Gastroesophageal sphincter (tissue), 4 donors: Measurements from ENCODE around the gene SLC6A3. TPM values are rescaled to one million over a fixed set of nuclear protein-coding genes. Genes with fewer than 3 reads are reported as not detected.

Experiments
- ATAC-seq: fragments of 150-250 bp; one replicate; pipeline ENCODE4 v1.9.1; 2016; ENCODE audit warnings: mild to moderate bottlenecking, moderate library complexity
- H3K27ac ChIP-seq, 4 donors: fragments of 200-600 bp; sonication (generic) in 3 of 4; 1 replicate in 3 of 4; 2 replicates in 1 of 4; pipeline ENCODE4 v1.5.1; 2016 to 2019
- H3K27me3 ChIP-seq: fragments of 200-600 bp; sonication (generic); one replicate; pipeline ENCODE4 v1.5.1; 2019
- H3K36me3 ChIP-seq, 2 donors: fragments of 200-600 bp; sonication (generic); one replicate each; pipeline ENCODE4 v1.5.1; 2019; ENCODE audit warnings: control low read depth in 1 of 2
- H3K4me1 ChIP-seq, 3 donors: fragments of 200-600 bp; sonication (generic); 1 replicate in 2 of 3; 2 replicates in 1 of 3; pipeline ENCODE4 v1.5.1; 2016 to 2019; ENCODE audit warnings: control low read depth in 2 of 3
- H3K4me3 ChIP-seq, 2 donors: fragments of 200-600 bp; sonication (generic); one replicate each; pipeline ENCODE4 v1.5.1; 2019; ENCODE audit warnings: mild to moderate bottlenecking in 1 of 2, moderate library complexity in 1 of 2
- H3K9me3 ChIP-seq, 3 donors: fragments of 200-600 bp; sonication (generic); one replicate each; pipeline ENCODE4 v1.5.1; 2017 to 2019; ENCODE audit warnings: control low read depth in 2 of 3
- EP300 ChIP-seq: sonication (generic); formaldehyde crosslinking; IDR thresholded peaks from one replicate; pipeline ENCODE4 v1.6.1; 2017; ENCODE audit warnings: antibody characterized with exemption, mild to moderate bottlenecking
- POLR2A ChIP-seq, 2 donors: fragments of 450-650 bp; IDR thresholded peaks; one replicate each; pipeline ENCODE4 v1.6.1; 2017; ENCODE audit warnings: antibody characterized with exemption in 2 of 2, mild to moderate bottlenecking in 2 of 2, moderate library complexity in 1 of 2
- POLR2AphosphoS5 ChIP-seq: sonication (generic); formaldehyde crosslinking; IDR thresholded peaks from one replicate; pipeline ENCODE4 v1.6.1; 2017; ENCODE audit warnings: antibody characterized with exemption
- WGBS, 2 donors: methylation state at CpG; one replicate each; pipeline ENCODE4 v1.1.5; 2018; ENCODE audit warnings: low coverage in 1 of 2; 5-methylcytosine and 5-hydroxymethylcytosine counted together
- total RNA-seq, 4 donors: library from RNA; depleted of rRNA; stranded (reverse); fragments of >200 nt; gene quantifications; one replicate each; pipeline ENCODE4 v1.1.0, GENCODE V29; 2016
- TF ChIP-seq, protein P1 (sequence below), 4 experiments: fragments of 200-600 bp in 2 of 4; fragments of 450-650 bp in 2 of 4; sonication (generic) in 1 of 4; IDR thresholded peaks; one replicate each; pipeline ENCODE4 v1.5.1; 2017 to 2019; ENCODE audit warnings: antibody characterized with exemption in 4 of 4, mild to moderate bottlenecking in 2 of 4, moderate library complexity in 2 of 4

SLC6A3 gene
- total RNA-seq, 4 donors from 2014 or later = not detected

DNA sequence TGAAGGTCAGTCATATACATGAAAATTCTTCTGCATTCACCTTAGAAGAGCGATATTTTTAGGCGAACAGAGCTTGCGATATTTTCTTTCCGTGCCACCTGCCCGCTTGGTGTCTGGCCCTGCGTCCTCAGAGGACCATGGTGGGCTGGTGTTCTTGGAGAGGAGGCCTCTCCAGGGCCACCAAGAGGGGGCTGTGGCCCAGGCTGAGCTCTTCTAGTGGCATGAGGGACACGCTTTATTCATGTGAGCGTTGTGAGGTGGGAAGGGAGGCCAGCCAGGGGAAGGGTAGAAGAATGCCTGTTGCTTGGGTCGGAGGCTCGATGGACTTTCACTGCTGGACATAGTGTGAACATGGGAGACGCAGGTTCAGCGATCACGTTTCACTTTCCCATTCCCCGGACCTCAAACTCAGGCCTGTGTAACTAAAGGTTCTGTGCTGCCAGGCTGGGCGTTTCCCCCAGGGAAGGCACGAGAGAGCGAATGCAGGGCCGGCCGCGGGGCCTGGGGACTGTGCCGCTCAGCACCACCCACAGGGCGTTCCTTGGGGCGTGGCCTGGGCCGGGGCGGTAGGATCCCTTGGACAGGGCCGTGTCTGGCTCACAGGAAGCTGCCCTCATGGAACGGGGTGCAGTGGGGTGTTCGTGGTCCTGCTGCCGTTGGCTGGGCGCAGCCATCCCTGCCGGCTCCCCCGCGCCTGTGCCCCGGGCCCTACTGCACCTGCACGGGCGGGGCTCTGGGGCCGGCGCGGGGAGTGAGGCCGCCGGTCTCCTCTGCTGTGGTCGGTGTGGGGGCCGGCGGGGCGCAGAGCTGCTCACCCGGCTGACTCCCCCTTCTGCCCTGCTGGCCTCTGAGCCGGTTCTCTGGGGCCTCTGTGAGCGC lies 59.6 kb downstream of the SLC6A3 start:
- Histone ChIP-seq H3K4me3 (peak overlapping the region; percentile 47 to 75), H3K36me3 (no peaks in the 10 kb centered on the region), H3K27me3 (peaks cover 68% of the 10 kb centered on the region), H3K4me1 (peaks cover 0 to 25% (median 5%) of the 10 kb centered on the region in 3 donors), H3K27ac (peak overlapping the region in 3 of 4 donors; percentile 66 to 77 (median 66)), H3K9me3 (no peaks in the 10 kb centered on the region)
- ATAC-seq = peak; percentile 90
- WGBS, 2 donors = 92 to 95% methylated on average over 2 to 6 of the region's 48 CpGs
- TF ChIP-seq POLR2A (IDR thresholded peaks at IDR 0.05) (peak in 1 of 2 donors; percentile 61), EP300 (no peak), POLR2AphosphoS5 (no peak)
- TF ChIP-seq, protein P1, sequence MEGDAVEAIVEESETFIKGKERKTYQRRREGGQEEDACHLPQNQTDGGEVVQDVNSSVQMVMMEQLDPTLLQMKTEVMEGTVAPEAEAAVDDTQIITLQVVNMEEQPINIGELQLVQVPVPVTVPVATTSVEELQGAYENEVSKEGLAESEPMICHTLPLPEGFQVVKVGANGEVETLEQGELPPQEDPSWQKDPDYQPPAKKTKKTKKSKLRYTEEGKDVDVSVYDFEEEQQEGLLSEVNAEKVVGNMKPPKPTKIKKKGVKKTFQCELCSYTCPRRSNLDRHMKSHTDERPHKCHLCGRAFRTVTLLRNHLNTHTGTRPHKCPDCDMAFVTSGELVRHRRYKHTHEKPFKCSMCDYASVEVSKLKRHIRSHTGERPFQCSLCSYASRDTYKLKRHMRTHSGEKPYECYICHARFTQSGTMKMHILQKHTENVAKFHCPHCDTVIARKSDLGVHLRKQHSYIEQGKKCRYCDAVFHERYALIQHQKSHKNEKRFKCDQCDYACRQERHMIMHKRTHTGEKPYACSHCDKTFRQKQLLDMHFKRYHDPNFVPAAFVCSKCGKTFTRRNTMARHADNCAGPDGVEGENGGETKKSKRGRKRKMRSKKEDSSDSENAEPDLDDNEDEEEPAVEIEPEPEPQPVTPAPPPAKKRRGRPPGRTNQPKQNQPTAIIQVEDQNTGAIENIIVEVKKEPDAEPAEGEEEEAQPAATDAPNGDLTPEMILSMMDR (IDR thresholded peaks at IDR 0.05) = no peak

DNA sequence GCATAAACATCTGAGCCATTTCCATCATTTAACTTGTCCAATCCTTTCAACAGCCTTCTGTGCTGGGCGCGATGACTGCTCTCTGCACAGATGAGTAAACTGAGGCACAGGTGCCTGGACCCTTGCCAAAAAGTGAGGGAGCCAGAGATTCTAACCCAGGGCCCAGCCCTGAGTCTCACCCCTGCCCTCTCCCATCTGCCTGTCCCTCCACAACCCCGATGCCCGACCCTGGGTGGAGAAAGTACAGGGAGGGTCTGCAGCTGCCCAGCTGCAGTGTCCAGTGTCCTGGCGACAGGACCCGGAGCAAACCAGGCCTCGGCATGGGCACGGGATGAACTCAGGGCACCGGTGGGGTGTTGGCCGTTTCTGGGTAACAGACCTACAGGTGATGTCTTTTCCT lies 60.7 kb downstream of the SLC6A3 start:
- H3K4me1 ChIP-seq = peaks cover 0 to 32% (median 5%) of the 10 kb centered on the region in 3 donors
- no peak for ATAC-seq
- H3K27me3 ChIP-seq = peaks cover 68% of the 10 kb centered on the region
- no peak overlapping the region for H3K27ac ChIP-seq
- 74 to 88% methylated on average over 5 of the region's 10 CpGs for WGBS, 2 donors
- no peaks in the 10 kb centered on the region for H3K9me3 ChIP-seq
- H3K4me3 ChIP-seq = no peak overlapping the region
- no peak for TF ChIP-seq POLR2A (IDR thresholded peaks at IDR 0.05)
- TF ChIP-seq EP300 = no peak
- TF ChIP-seq, protein P1 (IDR thresholded peaks at IDR 0.05) = no peak
- no peak for TF ChIP-seq POLR2AphosphoS5
- no peaks in the 10 kb centered on the region for H3K36me3 ChIP-seq

DNA sequence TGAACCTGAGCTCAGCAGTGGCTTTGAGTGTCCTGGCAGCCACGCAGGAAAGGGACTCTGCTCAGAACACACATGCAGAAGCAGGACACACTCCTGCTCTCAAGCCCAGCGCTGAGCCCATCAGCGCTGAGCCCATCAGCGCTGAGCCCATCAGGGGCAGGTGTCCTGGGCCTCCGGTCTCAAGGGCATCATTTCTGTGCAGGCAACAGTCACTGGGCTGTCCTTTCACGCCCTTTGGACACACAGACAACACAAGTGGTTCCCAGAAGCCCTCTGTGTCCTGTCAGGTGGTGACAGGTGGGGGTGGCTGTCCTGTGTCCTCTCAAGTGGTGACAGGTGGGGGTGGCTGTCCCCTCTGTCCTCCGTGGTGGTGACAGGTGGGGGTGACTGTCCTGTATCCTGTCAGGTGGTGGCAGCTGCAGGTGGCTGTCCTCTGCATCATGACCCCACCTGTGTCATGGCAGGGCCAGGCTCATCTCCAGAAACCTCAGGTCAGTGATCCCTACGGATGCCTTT lies 61.3 kb downstream of the SLC6A3 start:
- WGBS, 2 donors = 71% methylated on average over 4 of the region's 8 CpGs; no CpG with 5 or more reads in 1 of the 2 donors
- Histone ChIP-seq H3K9me3 (no peaks in the 10 kb centered on the region), H3K4me1 (peaks cover 0 to 32% (median 5%) of the 10 kb centered on the region in 3 donors), H3K4me3 (no peak overlapping the region), H3K27me3 (peaks cover 68% of the 10 kb centered on the region), H3K36me3 (no peaks in the 10 kb centered on the region), H3K27ac (no peak overlapping the region)
- no peak for ATAC-seq
- TF ChIP-seq EP300 (no peak), POLR2AphosphoS5 (no peak), POLR2A (IDR thresholded peaks at IDR 0.05) (no peak)
- TF ChIP-seq, protein P1 (IDR thresholded peaks at IDR 0.05) = no peak

DNA sequence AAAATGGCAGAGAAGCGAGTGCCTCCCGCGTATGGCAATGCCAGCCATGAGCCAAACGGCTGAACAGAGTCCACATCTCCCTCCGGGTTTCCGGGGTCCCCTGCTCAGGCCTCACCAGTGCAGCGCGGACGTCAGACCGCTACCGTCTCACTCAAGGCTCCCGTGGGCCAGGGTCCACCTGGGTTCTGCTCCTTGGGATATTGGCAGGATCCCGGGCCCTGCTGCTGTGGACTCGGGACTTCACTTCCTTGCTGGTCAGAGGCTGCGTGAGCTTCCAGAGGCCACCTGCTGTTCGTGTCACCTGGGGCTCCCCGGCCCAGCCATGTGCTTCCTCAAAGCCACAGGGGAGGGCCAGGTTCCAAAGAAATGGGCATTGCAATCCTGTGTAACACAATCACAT lies 61.9 kb downstream of the SLC6A3 start:
- H3K4me3 ChIP-seq = no peak overlapping the region
- H3K27ac ChIP-seq = no peak overlapping the region
- H3K27me3 ChIP-seq = peaks cover 67% of the 10 kb centered on the region
- H3K36me3 ChIP-seq = no peaks in the 10 kb centered on the region
- peaks cover 0 to 32% (median 5%) of the 10 kb centered on the region in 3 donors for H3K4me1 ChIP-seq
- TF ChIP-seq EP300 = no peak
- TF ChIP-seq POLR2AphosphoS5 = no peak
- no peak for TF ChIP-seq POLR2A (IDR thresholded peaks at IDR 0.05)
- TF ChIP-seq, protein P1 (IDR thresholded peaks at IDR 0.05) = no peak
- no peak for ATAC-seq
- 79% methylated on average over 5 of the region's 17 CpGs; no CpG with 5 or more reads in 1 of the 2 donors for WGBS, 2 donors
- no peaks in the 10 kb centered on the region for H3K9me3 ChIP-seq
